ENCODE results near the gene FNDC3B. TPM values are rescaled to one million over a fixed set of nuclear protein-coding genes. Genes with fewer than 3 reads are reported as not detected.

Gene FNDC3B
- total RNA-seq, 2 experiments from 2014 or later, result 10.6 to 12.0 TPM

GRCh38 chr3:172167892-172168648, 128.7 kb downstream of the FNDC3B start:
- ATAC-seq (no peak), DNase-seq (no peak)
- Mint-ChIP-seq H3K36me3 (ENCODE audit: low read depth) (peaks cover under 1% of the 10 kb centered on the region), H3K4me1 (ENCODE audit: low read depth) (peaks cover 11% of the 10 kb centered on the region), H3K27ac (no peak overlapping the region), H3K27me3 (no peaks in the 10 kb centered on the region), H3K4me3 (no peak overlapping the region), H3K9me3 (no peaks in the 10 kb centered on the region)
- ChIA-PET CTCF (interaction anchor here (1.1 kb wide), 2 partner anchors 133 to 164 kb away, joined by 3 read pairs; no protein-coding TSS in a partner anchor), POLR2A (interaction anchor here (0.7 kb wide), 1 partner anchor 551 kb away, joined by 3 read pairs; no protein-coding TSS in a partner anchor)
- intact Hi-C loops (cut with micrococcal nuclease), result no loop called here
- TF ChIP-seq CTCF (IDR thresholded peaks at IDR 0.05), result no peak

DNA sequence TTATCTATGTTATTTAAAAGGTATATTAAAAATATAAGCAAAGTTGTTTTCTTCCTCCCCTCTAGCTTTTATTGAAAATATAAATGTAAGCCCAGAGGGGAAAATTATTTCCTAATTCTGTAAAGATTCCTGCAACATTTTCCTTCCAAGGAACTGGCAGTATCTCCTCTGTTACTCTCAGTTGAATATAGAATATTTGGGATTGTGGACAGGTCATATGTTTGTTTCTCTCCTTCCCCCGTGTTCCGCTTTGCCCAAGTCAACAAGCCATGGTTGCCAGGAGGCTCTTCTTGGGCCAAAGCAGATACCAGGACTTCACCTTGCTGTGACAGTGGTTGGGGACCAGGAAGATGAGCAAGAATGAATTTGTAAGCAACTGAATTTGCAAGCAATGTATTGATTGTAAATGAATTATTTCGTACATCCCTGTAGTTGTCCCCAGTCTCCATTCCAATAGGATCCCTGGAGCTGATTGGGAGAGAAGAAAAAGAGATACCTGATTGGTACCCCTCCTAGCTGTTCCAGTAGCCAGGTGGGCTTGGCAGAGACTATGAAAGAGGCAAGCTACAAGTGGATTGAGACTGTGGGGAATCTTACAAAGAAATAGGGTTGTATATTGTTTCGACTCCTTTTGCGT, 130.8 kb downstream of the FNDC3B start:
- H3K4me1 Mint-ChIP-seq (ENCODE audit: low read depth), result peaks cover 14% of the 10 kb centered on the region
- ChIA-PET CTCF (interaction anchor here (1.1 kb wide), 1 partner anchor 12 kb away, joined by 3 read pairs; no protein-coding TSS in a partner anchor), POLR2A (no interaction called here)
- H3K27ac Mint-ChIP-seq, result no peak overlapping the region
- H3K4me3 Mint-ChIP-seq, result no peak overlapping the region
- no peak for TF ChIP-seq CTCF (IDR thresholded peaks at IDR 0.05)
- no peak for ATAC-seq
- intact Hi-C loops (cut with micrococcal nuclease), result no loop called here
- H3K36me3 Mint-ChIP-seq (ENCODE audit: low read depth), result peaks cover 3% of the 10 kb centered on the region
- no peaks in the 10 kb centered on the region for H3K27me3 Mint-ChIP-seq
- DNase-seq, result no peak
- no peaks in the 10 kb centered on the region for H3K9me3 Mint-ChIP-seq

DNA sequence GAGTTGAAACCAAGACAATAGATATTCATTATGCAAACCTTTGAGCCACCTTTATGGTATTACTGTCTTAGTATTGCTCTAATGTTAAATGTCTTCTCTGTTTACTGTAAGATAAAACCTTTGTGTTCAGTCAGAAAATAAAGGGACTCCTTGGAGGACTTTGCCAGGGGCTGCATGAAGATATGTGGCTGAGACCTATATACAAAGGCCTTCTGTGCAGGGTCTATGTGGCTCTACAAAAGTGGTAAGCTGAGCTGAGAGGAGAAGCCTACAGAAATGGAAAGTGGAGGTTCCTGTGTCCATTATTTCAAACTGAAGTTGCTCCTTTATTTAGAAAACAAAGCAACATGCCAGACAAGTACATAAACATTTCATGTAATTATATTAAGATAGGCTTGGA, 131.5 kb downstream of the FNDC3B start:
- TF ChIP-seq CTCF (IDR thresholded peaks at IDR 0.05), result no peak
- ChIA-PET POLR2A (no interaction called here), CTCF (no interaction called here)
- H3K27me3 Mint-ChIP-seq, result no peaks in the 10 kb centered on the region
- peaks cover 14% of the 10 kb centered on the region for H3K4me1 Mint-ChIP-seq (ENCODE audit: low read depth)
- peaks cover 3% of the 10 kb centered on the region for H3K36me3 Mint-ChIP-seq (ENCODE audit: low read depth)
- ATAC-seq, result no peak
- no peak overlapping the region for H3K4me3 Mint-ChIP-seq
- H3K27ac Mint-ChIP-seq, result no peak overlapping the region
- DNase-seq, result no peak
- H3K9me3 Mint-ChIP-seq, result no peaks in the 10 kb centered on the region
- intact Hi-C loops (cut with micrococcal nuclease), result no loop called here

DNA sequence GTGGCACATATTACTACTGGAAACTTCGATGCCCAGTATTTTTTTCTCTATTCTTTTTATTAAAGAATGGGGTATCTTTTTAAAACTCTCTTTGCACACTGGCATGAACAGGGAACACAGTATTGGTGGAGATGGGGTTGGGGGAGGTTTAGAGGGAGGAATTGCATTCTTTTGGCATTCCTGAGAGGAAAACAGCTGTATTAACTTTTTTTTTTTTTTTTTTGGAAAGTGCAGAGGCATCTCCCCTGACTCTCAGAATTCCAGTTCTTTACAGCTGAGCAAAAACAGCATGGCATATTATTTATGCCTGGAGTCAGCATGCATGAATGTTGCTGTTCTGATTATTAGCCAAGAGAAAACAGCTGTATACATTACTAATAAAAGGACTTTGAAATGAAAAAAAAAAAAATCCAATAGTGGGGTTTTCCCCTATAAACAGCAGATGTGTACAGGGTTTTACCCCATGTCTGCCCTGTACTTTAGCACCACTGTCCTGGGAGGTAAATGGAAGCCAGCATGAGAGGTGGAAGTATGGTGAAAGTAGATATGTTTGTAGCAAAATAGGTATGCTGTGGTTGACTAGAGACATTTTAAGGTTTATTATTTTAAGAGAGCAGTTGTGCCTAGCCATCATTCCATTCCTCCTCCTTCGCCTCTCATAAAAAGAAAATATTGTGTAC, 132.2 kb downstream of the FNDC3B start:
- Mint-ChIP-seq H3K27ac (no peak overlapping the region), H3K36me3 (ENCODE audit: low read depth) (peaks cover 3% of the 10 kb centered on the region), H3K9me3 (no peaks in the 10 kb centered on the region), H3K4me3 (no peak overlapping the region), H3K27me3 (no peaks in the 10 kb centered on the region), H3K4me1 (ENCODE audit: low read depth) (peaks cover 14% of the 10 kb centered on the region)
- ChIA-PET CTCF (no interaction called here), POLR2A (no interaction called here)
- ATAC-seq, result no peak
- DNase-seq, result no peak
- intact Hi-C loops (cut with micrococcal nuclease), result no loop called here
- TF ChIP-seq CTCF (IDR thresholded peaks at IDR 0.05), result no peak

Measured in activated CD8-positive, alpha-beta T cell treated with anti-CD3 and anti-CD28 coated beads for 36 hours (primary cell).